ENCODE measurements around the gene MTRF1. TPM values are rescaled to one million over a fixed set of nuclear protein-coding genes. Genes with fewer than 3 reads are reported as not detected.

Gene MTRF1
- total and polyA plus RNA-seq, 2 of the 4 experiments (the other 2 are of a cell fraction) = 9.7 to 12.4 TPM

DNA sequence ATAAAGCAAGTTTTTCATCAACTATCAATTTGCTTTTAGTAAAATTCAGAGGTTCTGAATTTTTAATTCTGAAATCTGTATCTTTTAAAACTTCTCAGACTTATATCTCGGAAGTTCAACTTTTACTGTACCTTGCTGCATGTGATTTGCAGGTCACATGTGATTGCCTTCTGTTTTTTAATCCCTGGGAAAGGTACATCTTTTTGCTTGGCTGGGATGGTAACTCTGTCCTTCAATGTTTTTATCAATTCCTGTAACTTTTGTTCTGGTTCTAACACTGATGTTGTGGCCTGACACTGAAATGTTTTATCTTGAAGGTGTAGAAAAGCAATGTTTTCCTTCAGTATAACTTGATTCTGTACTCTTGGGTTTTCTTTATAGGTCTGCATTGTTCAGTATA lies 31.5 kb upstream of the MTRF1 start:
- Histone ChIP-seq H2AK5ac (ENCODE audit: low read depth, low read length) (no peak overlapping the region), H3K18ac (ENCODE audit: low read depth, low read length) (no peak overlapping the region), H3K36me3 (ENCODE audit: control insufficient read depth, insufficient read depth, low read length) (no peaks in the 10 kb centered on the region), H3K9me3 (ENCODE audit: control insufficient read depth, insufficient read depth, low read length) (no peaks in the 10 kb centered on the region), H2BK20ac (ENCODE audit: low read depth, low read length) (no peak overlapping the region), H4K8ac (ENCODE audit: low read depth in 2 of 2, low read length in 2 of 2) (no peak overlapping the region), H3K4me3 (ENCODE audit: insufficient read depth, low read depth, low read length) (no peak overlapping the region), H3K56ac (ENCODE audit: extremely low read depth, insufficient read depth, low read length) (no peak overlapping the region), H4K5ac (ENCODE audit: low read depth, low read length) (no peak overlapping the region), H4K20me1 (ENCODE audit: insufficient read depth, low read length) (no peaks in the 10 kb centered on the region), H3K4me1 (ENCODE audit: control insufficient read depth, insufficient read depth, low read length) (no peaks in the 10 kb centered on the region), H2BK5ac (ENCODE audit: low read depth, low read length, poor library complexity, severe bottlenecking) (no peak overlapping the region), H3K27ac (ENCODE audit: insufficient read depth, low read length) (no peak overlapping the region), H3K14ac (replicated peaks; ENCODE audit: low read depth, low read length) (no peak overlapping the region), H3K79me1 (ENCODE audit: low read depth in 1 of 2, low read length in 2 of 2) (no peaks in the 10 kb centered on the region), H2AK9ac (replicated peaks; ENCODE audit: low read depth, low read length, poor library complexity) (no peak overlapping the region), H2BK15ac (ENCODE audit: low read depth, low read length) (no peak overlapping the region), H3K23ac (ENCODE audit: low read depth, low read length) (no peak overlapping the region), H3K27me3 (ENCODE audit: control insufficient read depth, insufficient read depth, low read length) (no peaks in the 10 kb centered on the region), H3K9me1 (ENCODE audit: insufficient read depth, low read length) (no peaks in the 10 kb centered on the region), H2BK120ac (ENCODE audit: low read depth, low read length) (no peak overlapping the region), H3K9ac (ENCODE audit: low read depth, low read length) (no peak overlapping the region), H3K4me2 (ENCODE audit: low read depth, low read length) (no peak overlapping the region), H4K91ac (ENCODE audit: insufficient read depth, low read depth, low read length) (no peak overlapping the region), H2AFZ (replicated peaks; ENCODE audit: low read length, poor library complexity) (no peak overlapping the region), H3K4ac (ENCODE audit: low read depth, low read length) (no peak overlapping the region)
- ATAC-seq (ENCODE audit: low read depth) (no peak), DNase-seq (no peak)
- TF ChIP-seq RAD21 (IDR thresholded peaks at IDR 0.05; ENCODE audit: low read length) (no peak), RCOR1 (IDR thresholded peaks at IDR 0.05; ENCODE audit: insufficient replicate concordance, low read length) (no peak), MAZ (IDR thresholded peaks at IDR 0.05; ENCODE audit: borderline replicate concordance, low read depth, low read length) (no peak), MXI1 (IDR thresholded peaks at IDR 0.05; ENCODE audit: borderline replicate concordance, low read depth, low read length) (no peak), MAFK (IDR thresholded peaks at IDR 0.05; ENCODE audit: low read depth, low read length) (no peak), CEBPB (IDR thresholded peaks at IDR 0.05; ENCODE audit: low read depth, low read length) (no peak), CHD1 (IDR thresholded peaks at IDR 0.05; ENCODE audit: low read depth, low read length) (no peak), SMC3 (IDR thresholded peaks at IDR 0.05; ENCODE audit: low read depth, low read length) (no peak), NFE2L2 (IDR thresholded peaks at IDR 0.05; ENCODE audit: low read depth, low read length) (no peak), BHLHE40 (IDR thresholded peaks at IDR 0.05; ENCODE audit: low read depth, low read length) (no peak), FOS (IDR thresholded peaks at IDR 0.05; ENCODE audit: low read depth, low read length) (no peak), RFX5 (IDR thresholded peaks at IDR 0.05; ENCODE audit: low read depth, low read length) (no peak), POLR2A (IDR thresholded peaks at IDR 0.05; ENCODE audit: low read depth, low read length) (no peak)
- TF ChIP-seq, protein P1, sequence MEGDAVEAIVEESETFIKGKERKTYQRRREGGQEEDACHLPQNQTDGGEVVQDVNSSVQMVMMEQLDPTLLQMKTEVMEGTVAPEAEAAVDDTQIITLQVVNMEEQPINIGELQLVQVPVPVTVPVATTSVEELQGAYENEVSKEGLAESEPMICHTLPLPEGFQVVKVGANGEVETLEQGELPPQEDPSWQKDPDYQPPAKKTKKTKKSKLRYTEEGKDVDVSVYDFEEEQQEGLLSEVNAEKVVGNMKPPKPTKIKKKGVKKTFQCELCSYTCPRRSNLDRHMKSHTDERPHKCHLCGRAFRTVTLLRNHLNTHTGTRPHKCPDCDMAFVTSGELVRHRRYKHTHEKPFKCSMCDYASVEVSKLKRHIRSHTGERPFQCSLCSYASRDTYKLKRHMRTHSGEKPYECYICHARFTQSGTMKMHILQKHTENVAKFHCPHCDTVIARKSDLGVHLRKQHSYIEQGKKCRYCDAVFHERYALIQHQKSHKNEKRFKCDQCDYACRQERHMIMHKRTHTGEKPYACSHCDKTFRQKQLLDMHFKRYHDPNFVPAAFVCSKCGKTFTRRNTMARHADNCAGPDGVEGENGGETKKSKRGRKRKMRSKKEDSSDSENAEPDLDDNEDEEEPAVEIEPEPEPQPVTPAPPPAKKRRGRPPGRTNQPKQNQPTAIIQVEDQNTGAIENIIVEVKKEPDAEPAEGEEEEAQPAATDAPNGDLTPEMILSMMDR (conservative IDR thresholded peaks at IDR 0.05; ENCODE audit: low read depth, low read length) = no peak
- TF ChIP-seq, protein P2, sequence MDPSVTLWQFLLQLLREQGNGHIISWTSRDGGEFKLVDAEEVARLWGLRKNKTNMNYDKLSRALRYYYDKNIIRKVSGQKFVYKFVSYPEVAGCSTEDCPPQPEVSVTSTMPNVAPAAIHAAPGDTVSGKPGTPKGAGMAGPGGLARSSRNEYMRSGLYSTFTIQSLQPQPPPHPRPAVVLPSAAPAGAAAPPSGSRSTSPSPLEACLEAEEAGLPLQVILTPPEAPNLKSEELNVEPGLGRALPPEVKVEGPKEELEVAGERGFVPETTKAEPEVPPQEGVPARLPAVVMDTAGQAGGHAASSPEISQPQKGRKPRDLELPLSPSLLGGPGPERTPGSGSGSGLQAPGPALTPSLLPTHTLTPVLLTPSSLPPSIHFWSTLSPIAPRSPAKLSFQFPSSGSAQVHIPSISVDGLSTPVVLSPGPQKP (IDR thresholded peaks at IDR 0.05; ENCODE audit: borderline replicate concordance, low read depth, low read length) = no peak
- TF ChIP-seq, protein P3, sequence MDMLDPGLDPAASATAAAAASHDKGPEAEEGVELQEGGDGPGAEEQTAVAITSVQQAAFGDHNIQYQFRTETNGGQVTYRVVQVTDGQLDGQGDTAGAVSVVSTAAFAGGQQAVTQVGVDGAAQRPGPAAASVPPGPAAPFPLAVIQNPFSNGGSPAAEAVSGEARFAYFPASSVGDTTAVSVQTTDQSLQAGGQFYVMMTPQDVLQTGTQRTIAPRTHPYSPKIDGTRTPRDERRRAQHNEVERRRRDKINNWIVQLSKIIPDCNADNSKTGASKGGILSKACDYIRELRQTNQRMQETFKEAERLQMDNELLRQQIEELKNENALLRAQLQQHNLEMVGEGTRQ (IDR thresholded peaks at IDR 0.05; ENCODE audit: low read depth, low read length) = no peak
- WGBS, 2 experiments (ENCODE audit: extremely low coverage in 2 of 2, insufficient read length in 1 of 2) = no CpG with 5 or more reads among the region's 1 CpG
- POLR2A ChIA-PET (ENCODE audit: unreplicated experiment) = no interaction called here
- no TSS peak for BruUV-seq (replicated peaks)
- intact Hi-C loops (cut with micrococcal nuclease) = no loop called here
- dilution Hi-C loops (cut with HindIII; ENCODE audit: low sequenced_read_pairs, unreplicated experiment) = no loop called here
- in situ Hi-C loops (cut with MboI; ENCODE audit: low sequenced_read_pairs) = no loop called here
- CTCF ChIA-PET = no interaction called here

All from IMR-90 (cell line).